HEK293 (cell line): ENCODE measurements around the gene SVIL.

Experiments
- CTCF ChIA-PET: fragments of 350-600 bp; formaldehyde crosslinking; extraction: SDS; loops from one replicate; lab custom pipeline; 2021; ENCODE audit warnings: antibody characterized with exemption; lab: Yijun Ruan, JAX
- POLR2A ChIA-PET: fragments of 300-600 bp; formaldehyde crosslinking; extraction: SDS; loops from one replicate; lab custom pipeline; 2020; ENCODE audit warnings: antibody characterized with exemption, inconsistent platforms; lab: Yijun Ruan, JAX
- H3K27ac ChIP-seq: fragments of 200-500 bp; sonication (Bioruptor generic); 2 replicates; pipeline ENCODE4 v1.5.1; 2014; ENCODE audit warnings: low read depth, low read length, control low read depth, inconsistent platforms; ENCODE audit errors: extremely low read depth
- H3K36me3 ChIP-seq, 2 experiments: fragments of 200-500 bp in 1 of 2; sonication (Bioruptor generic) in 1 of 2; 1 replicate in 1 of 2; 2 replicates in 1 of 2; pipeline ENCODE4 v1.5.1; 2014 to 2017; ENCODE audit warnings: inconsistent platforms in 2 of 2, low read length in 2 of 2; ENCODE audit not compliant: control insufficient read depth in 2 of 2, insufficient read depth in 1 of 2
- H3K4me1 ChIP-seq: fragments of 200-500 bp; sonication (Bioruptor generic); 2 replicates; pipeline ENCODE4 v1.5.1; 2014; ENCODE audit warnings: mild to moderate bottlenecking, low read length, inconsistent platforms; ENCODE audit not compliant: control insufficient read depth, insufficient read depth
- H3K4me3 ChIP-seq: 2 replicates; pipeline ENCODE4 v1.5.1; 2011; ENCODE audit warnings: low read depth, mild to moderate bottlenecking, control low read depth, low read length, moderate library complexity
- H3K9me3 ChIP-seq: fragments of 200-500 bp; sonication (Bioruptor generic); 2 replicates; pipeline ENCODE4 v1.5.1; 2014; ENCODE audit warnings: low read depth, low read length, inconsistent platforms; ENCODE audit not compliant: control insufficient read depth, insufficient read depth
- BCL11B ChIP-seq: fragments of 450-650 bp; formaldehyde crosslinking; IDR thresholded peaks from 2 replicates; pipeline ENCODE4 v1.5.1; 2016; ENCODE audit warnings: low read depth, missing biosample characterization, missing genetic modification characterization
- EGR2 ChIP-seq: fragments of 450-650 bp; formaldehyde crosslinking; IDR thresholded peaks from 2 replicates; pipeline ENCODE4 v1.5.1; 2016; ENCODE audit warnings: low read depth, missing biosample characterization, missing genetic modification characterization
- ELK4 ChIP-seq: IDR thresholded peaks from 2 replicates; pipeline ENCODE4 v1.6.1; 2011; ENCODE audit warnings: mild to moderate bottlenecking, low read depth, low read length, borderline replicate concordance
- GLIS1 ChIP-seq: fragments of 450-650 bp; formaldehyde crosslinking; IDR thresholded peaks from 2 replicates; pipeline ENCODE4 v1.5.1; 2016; ENCODE audit warnings: missing biosample characterization, missing genetic modification characterization
- SP7 ChIP-seq: fragments of 450-650 bp; formaldehyde crosslinking; IDR thresholded peaks from 2 replicates; pipeline ENCODE4 v1.5.1; 2016; ENCODE audit warnings: missing biosample characterization, missing genetic modification characterization
- TSHZ1 ChIP-seq: fragments of 450-650 bp; formaldehyde crosslinking; IDR thresholded peaks from 2 replicates; pipeline ENCODE4 v1.5.1; 2016; ENCODE audit warnings: missing biosample characterization, missing genetic modification characterization, borderline replicate concordance
- ZBTB10 ChIP-seq: fragments of 450-650 bp; formaldehyde crosslinking; IDR thresholded peaks from 2 replicates; pipeline ENCODE4 v1.5.1; 2016; ENCODE audit warnings: missing biosample characterization, missing genetic modification characterization
- ZBTB44 ChIP-seq: fragments of 450-650 bp; IDR thresholded peaks from 2 replicates; pipeline ENCODE4 v1.5.1; 2018; ENCODE audit warnings: missing biosample characterization, mild to moderate bottlenecking, missing genetic modification characterization
- ZBTB6 ChIP-seq: fragments of 450-650 bp; formaldehyde crosslinking; IDR thresholded peaks from 2 replicates; pipeline ENCODE4 v1.5.1; 2017; ENCODE audit warnings: missing biosample characterization, missing genetic modification characterization
- ZEB2 ChIP-seq: fragments of 450-650 bp; formaldehyde crosslinking; IDR thresholded peaks from 2 replicates; pipeline ENCODE4 v1.5.1; 2016; ENCODE audit warnings: missing biosample characterization, missing genetic modification characterization
- ZFP3 ChIP-seq: fragments of 450-650 bp; formaldehyde crosslinking; IDR thresholded peaks from 2 replicates; pipeline ENCODE4 v1.5.1; 2016; ENCODE audit warnings: low read depth, missing biosample characterization, missing genetic modification characterization
- ZNF155 ChIP-seq: fragments of 450-650 bp; formaldehyde crosslinking; IDR thresholded peaks from 2 replicates; pipeline ENCODE4 v1.5.1; 2016; ENCODE audit warnings: missing biosample characterization, missing genetic modification characterization
- ZNF26 ChIP-seq: fragments of 450-650 bp; formaldehyde crosslinking; IDR thresholded peaks from 2 replicates; pipeline ENCODE4 v1.5.1; 2016; ENCODE audit warnings: missing biosample characterization, missing genetic modification characterization
- ZNF501 ChIP-seq: fragments of 450-650 bp; formaldehyde crosslinking; IDR thresholded peaks from 2 replicates; pipeline ENCODE4 v1.5.1; 2016; ENCODE audit warnings: missing biosample characterization, missing genetic modification characterization
- ZNF660 ChIP-seq: fragments of 450-650 bp; IDR thresholded peaks from 2 replicates; pipeline ENCODE4 v1.5.1; 2018; ENCODE audit warnings: missing biosample characterization, mild to moderate bottlenecking, missing genetic modification characterization
- ZNF777 ChIP-seq: fragments of 450-650 bp; formaldehyde crosslinking; IDR thresholded peaks from 2 replicates; pipeline ENCODE4 v1.5.1; 2017; ENCODE audit warnings: missing biosample characterization, missing genetic modification characterization, borderline replicate concordance
- ZNF843 ChIP-seq: fragments of 450-650 bp; formaldehyde crosslinking; IDR thresholded peaks from 2 replicates; pipeline ENCODE4 v1.5.1; 2016; ENCODE audit warnings: missing biosample characterization, missing genetic modification characterization
- ZSCAN5A ChIP-seq: fragments of 450-650 bp; formaldehyde crosslinking; IDR thresholded peaks from 2 replicates; pipeline ENCODE4 v1.5.1; 2016; ENCODE audit warnings: missing biosample characterization, missing genetic modification characterization

SVIL gene

GRCh38 chr10:29666201-29666600, 31.4 kb upstream of the SVIL start:
- POLR2A ChIA-PET = interaction anchor here (0.6 kb wide), 1 partner anchor 289 kb away, joined by 6 read pairs; no protein-coding TSS in a partner anchor
- 0 out of 2 replicates have a peak, but pooled peaks cover 4% of the 10 kb centered on the region for H3K4me1 ChIP-seq
- no peaks in the 10 kb centered on the region for H3K9me3 ChIP-seq
- H3K36me3 ChIP-seq = no peaks in the 10 kb centered on the region
- no peak overlapping the region for H3K27ac ChIP-seq
- CTCF ChIA-PET = no interaction called here
- no peak overlapping the region for H3K4me3 ChIP-seq
- TF ChIP-seq ZNF155 (tag by site-specific recombination) (no peak), ELK4 (no peak), SP7 (no peak), ZNF501 (tag by site-specific recombination) (no peak), ZBTB10 (tag by site-specific recombination) (no peak), ZSCAN5A (tag by site-specific recombination) (no peak), ZNF660 (tag by site-specific recombination) (no peak), ZFP3 (tag by site-specific recombination) (no peak), EGR2 (tag by site-specific recombination) (no peak), ZNF777 (tag by site-specific recombination) (no peak), ZNF26 (tag by site-specific recombination) (no peak), TSHZ1 (tag by site-specific recombination) (no peak), ZBTB6 (tag by site-specific recombination) (no peak), GLIS1 (no peak), BCL11B (tag by site-specific recombination) (no peak), ZBTB44 (no peak), ZNF843 (tag by site-specific recombination) (no peak), ZEB2 (tag by site-specific recombination) (no peak)
